Measurements from ENCODE around the gene APCDD1L.

The APCDD1L gene

GRCh38 chr20:58449681-58450221 is 65.4 kb downstream of the APCDD1L start:
- no peak for TF ChIP-seq REST (IDR thresholded peaks at IDR 0.05; ENCODE audit: insufficient read depth in 1 of 2, low read depth in 2 of 2, low read length in 2 of 2)
- TF ChIP-seq FOXP2 (optimal IDR thresholded peaks at IDR 0.05; ENCODE audit: borderline replicate concordance, extremely low read depth, extremely low read length, insufficient read depth): no peak
- no peak for TF ChIP-seq POLR2AphosphoS5 (IDR thresholded peaks at IDR 0.05; ENCODE audit: low read depth, low read length)

- TF ChIP-seq TAF1 (IDR thresholded peaks at IDR 0.05; ENCODE audit: borderline replicate concordance, insufficient read depth, low read length) (no peak), REST (IDR thresholded peaks at IDR 0.05; ENCODE audit: insufficient read depth in 1 of 2, low read depth in 2 of 2, low read length in 2 of 2) (no peak), POLR2AphosphoS5 (IDR thresholded peaks at IDR 0.05; ENCODE audit: low read depth, low read length) (no peak), FOXP2 (optimal IDR thresholded peaks at IDR 0.05; ENCODE audit: borderline replicate concordance, extremely low read depth, extremely low read length, insufficient read depth) (no peak), SIN3A (IDR thresholded peaks at IDR 0.05; ENCODE audit: borderline replicate concordance, insufficient read depth, low read length) (no peak)
Measured at GRCh38 chr20:58448958-58449357, 66.2 kb downstream of the APCDD1L start.

GRCh38 chr20:58447511-58448391 is 67.4 kb downstream of the APCDD1L start:
- TF ChIP-seq FOXP2 (optimal IDR thresholded peaks at IDR 0.05; ENCODE audit: borderline replicate concordance, extremely low read depth, extremely low read length, insufficient read depth) (no peak), SIN3A (IDR thresholded peaks at IDR 0.05; ENCODE audit: borderline replicate concordance, insufficient read depth, low read length) (no peak), TAF1 (IDR thresholded peaks at IDR 0.05; ENCODE audit: borderline replicate concordance, insufficient read depth, low read length) (no peak), REST (IDR thresholded peaks at IDR 0.05; ENCODE audit: insufficient read depth in 1 of 2, low read depth in 2 of 2, low read length in 2 of 2) (no peak), POLR2AphosphoS5 (IDR thresholded peaks at IDR 0.05; ENCODE audit: low read depth, low read length) (no peak)

- TF ChIP-seq FOXP2 (optimal IDR thresholded peaks at IDR 0.05; ENCODE audit: borderline replicate concordance, extremely low read depth, extremely low read length, insufficient read depth) (no peak), SIN3A (IDR thresholded peaks at IDR 0.05; ENCODE audit: borderline replicate concordance, insufficient read depth, low read length) (no peak), TAF1 (IDR thresholded peaks at IDR 0.05; ENCODE audit: borderline replicate concordance, insufficient read depth, low read length) (no peak), POLR2AphosphoS5 (IDR thresholded peaks at IDR 0.05; ENCODE audit: low read depth, low read length) (no peak), REST (IDR thresholded peaks at IDR 0.05; ENCODE audit: insufficient read depth in 1 of 2, low read depth in 2 of 2, low read length in 2 of 2) (no peak)
Measured at GRCh38 chr20:58446960-58447265, 68.3 kb downstream of the APCDD1L start.

All from PFSK-1 (cell line).